Measurements from ENCODE around the gene MITF. TPM values are rescaled to one million over a fixed set of nuclear protein-coding genes. Genes with fewer than 3 reads are reported as not detected.

The MITF gene
- total and polyA plus RNA-seq, 12 donors: 15.1 to 101 (median 81.7) TPM

GRCh38 chr3:69763458-69763857 lies 24.2 kb downstream of the MITF start:
- Histone ChIP-seq H3K27me3 (no peaks in the 10 kb centered on the region), H3K27ac (peak overlapping the region in 6 of 10 donors; percentile 4 to 65 (median 27)), H3K36me3 (no peaks in the 10 kb centered on the region), H3K4me1 (peaks cover 16 to 82% (median 69%) of the 10 kb centered on the region in 9 donors), H3K9me3 (no peaks in the 10 kb centered on the region), H3K4me3 (peak overlapping the region in 1 of 10 donors; percentile 2)
- no peak for TF ChIP-seq CTCF (IDR thresholded peaks at IDR 0.05)
- DNase-seq: no peak
- intact Hi-C loops (cut with DNase I): no loop called here
- 40 to 50% methylated on average over 8 of the region's 8 CpGs for WGBS, 2 donors
- ATAC-seq: peak in 1 of 8 donors; percentile 32

GRCh38 chr3:69764121-69764741 lies 25.0 kb downstream of the MITF start:
- no peaks in the 10 kb centered on the region for H3K36me3 ChIP-seq
- 47 to 55% methylated on average over 3 of the region's 3 CpGs for WGBS, 2 donors
- TF ChIP-seq CTCF (IDR thresholded peaks at IDR 0.05): no peak
- no peaks in the 10 kb centered on the region for H3K9me3 ChIP-seq
- DNase-seq (no peak), ATAC-seq (no peak)
- peaks cover 16 to 85% (median 71%) of the 10 kb centered on the region in 9 donors for H3K4me1 ChIP-seq
- H3K27me3 ChIP-seq: no peaks in the 10 kb centered on the region
- H3K27ac ChIP-seq: peak overlapping the region in 6 of 10 donors; percentile 1 to 65 (median 26)
- no peak overlapping the region for H3K4me3 ChIP-seq
- intact Hi-C loops (cut with DNase I): no loop called here

- 54 to 64% methylated on average over 3 of the region's 3 CpGs for WGBS, 2 donors
- TF ChIP-seq CTCF (IDR thresholded peaks at IDR 0.05): no peak
- Histone ChIP-seq H3K27me3 (no peaks in the 10 kb centered on the region), H3K27ac (peak overlapping the region in 6 of 10 donors; percentile 1 to 65 (median 36)), H3K4me1 (peaks cover 16 to 89% (median 75%) of the 10 kb centered on the region in 9 donors), H3K36me3 (no peaks in the 10 kb centered on the region), H3K9me3 (no peaks in the 10 kb centered on the region), H3K4me3 (no peak overlapping the region)
- DNase-seq (no peak), ATAC-seq (peak in 1 of 8 donors; percentile 26)
- intact Hi-C loops (cut with DNase I): no loop called here
Measured at GRCh38 chr3:69764861-69765260, 25.6 kb downstream of the MITF start.

GRCh38 chr3:69766638-69767037 lies 27.4 kb downstream of the MITF start:
- ATAC-seq: no peak
- TF ChIP-seq CTCF (IDR thresholded peaks at IDR 0.05): no peak
- H3K36me3 ChIP-seq: no peaks in the 10 kb centered on the region
- no peak for DNase-seq
- intact Hi-C loops (cut with DNase I): no loop called here
- no peaks in the 10 kb centered on the region for H3K27me3 ChIP-seq
- H3K4me3 ChIP-seq: no peak overlapping the region
- 76 to 88% methylated on average over 3 of the region's 3 CpGs for WGBS, 2 donors
- no peak overlapping the region for H3K27ac ChIP-seq
- no peaks in the 10 kb centered on the region for H3K9me3 ChIP-seq
- peaks cover 16 to 95% (median 87%) of the 10 kb centered on the region in 9 donors for H3K4me1 ChIP-seq
